HepG2 (cell line): ENCODE data around the gene TTLL11. TPM values are rescaled to one million over a fixed set of nuclear protein-coding genes. Genes with fewer than 3 reads are reported as not detected.

Source experiments
- ELF3 ChIP-seq: IDR thresholded peaks from 2 replicates; pipeline ENCODE4 v1.6.1; 2016; ENCODE audit warnings: missing genetic modification reagents, missing compliant biosample characterization
- ESRRA ChIP-seq: sonication (generic); formaldehyde crosslinking; IDR thresholded peaks from 2 replicates; pipeline ENCODE4 v1.5.1; 2020; ENCODE audit warnings: mild to moderate bottlenecking, low read depth, missing genetic modification reagents
- KDM4B ChIP-seq: sonication (generic); formaldehyde crosslinking; IDR thresholded peaks from 2 replicates; pipeline ENCODE4 v1.4.0; 2020; ENCODE audit warnings: missing genetic modification reagents
- NCOA2 ChIP-seq: sonication (generic); formaldehyde crosslinking; IDR thresholded peaks from 2 replicates; pipeline ENCODE4 v1.8.0; 2022; ENCODE audit warnings: inconsistent platforms
- PITX1 ChIP-seq: sonication (generic); formaldehyde crosslinking; IDR thresholded peaks from 2 replicates; pipeline ENCODE4 v1.5.1; 2020; ENCODE audit warnings: mild to moderate bottlenecking, missing genetic modification reagents
- SAP130 ChIP-seq: IDR thresholded peaks from 2 replicates; pipeline ENCODE4 v1.6.1; 2016; ENCODE audit warnings: low read depth
- ZFP1 ChIP-seq: IDR thresholded peaks from 2 replicates; pipeline ENCODE4 v1.6.1; 2016
- ZNF12 ChIP-seq: sonication (generic); formaldehyde crosslinking; IDR thresholded peaks from 2 replicates; pipeline ENCODE4 v1.5.0; 2020; ENCODE audit warnings: missing genetic modification reagents
- polyA plus RNA-seq, 8 experiments: library from polyadenylated mRNA; depleted of rRNA in 3 of 8; stranded (reverse) in 7 of 8; unstranded in 1 of 8; fragments of >200 nt; fragmentation: Illumina TruSeq in 4 of 8; extraction: Trizol in 4 of 8; gene quantifications; 2 replicates each; pipeline versions ENCODE4 v1.2.1 to v1.2.3, GENCODE V29; 2011 to 2016; ENCODE audit warnings: low read depth in 4 of 8, missing spikeins in 1 of 8, mixed read lengths in 1 of 8; ENCODE audit not compliant: insufficient read depth in 1 of 8
- total RNA-seq, 5 experiments: library from RNA; depleted of rRNA; stranded (reverse); fragments of >200 nt; fragmentation: Illumina TruSeq; extraction: Trizol; gene quantifications; 2 replicates each; pipeline ENCODE4 v1.2.3, GENCODE V29; 2016; ENCODE audit warnings: low read depth in 1 of 5
- TF ChIP-seq, protein P1 (sequence below): sonication (generic); formaldehyde crosslinking; conservative IDR thresholded peaks from 2 replicates; pipeline ENCODE4 v1.4.0; 2020; ENCODE audit warnings: mild to moderate bottlenecking, missing genetic modification reagents, moderate library complexity
- TF ChIP-seq, protein P2 (sequence below), 2 experiments: fragments of 450-650 bp in 1 of 2; sonication (generic) in 1 of 2; formaldehyde crosslinking in 1 of 2; IDR thresholded peaks; 2 replicates each; pipeline versions ENCODE4 v1.6.1 to v1.8.0; 2016 to 2022; ENCODE audit warnings: antibody characterized with exemption in 1 of 2, mild to moderate bottlenecking in 1 of 2, missing genetic modification reagents in 1 of 2
- TF ChIP-seq, protein P3 (sequence below): sonication (generic); formaldehyde crosslinking; conservative IDR thresholded peaks from 2 replicates; pipeline ENCODE4 v1.8.0; 2022; ENCODE audit warnings: mild to moderate bottlenecking, moderate library complexity, missing genetic modification reagents

The TTLL11 gene
- total and polyA plus RNA-seq, 2 of the 13 experiments (the other 11 are each of a cell fraction or from before 2014, with no cell fraction given): 4.5 to 5.2 TPM

DNA sequence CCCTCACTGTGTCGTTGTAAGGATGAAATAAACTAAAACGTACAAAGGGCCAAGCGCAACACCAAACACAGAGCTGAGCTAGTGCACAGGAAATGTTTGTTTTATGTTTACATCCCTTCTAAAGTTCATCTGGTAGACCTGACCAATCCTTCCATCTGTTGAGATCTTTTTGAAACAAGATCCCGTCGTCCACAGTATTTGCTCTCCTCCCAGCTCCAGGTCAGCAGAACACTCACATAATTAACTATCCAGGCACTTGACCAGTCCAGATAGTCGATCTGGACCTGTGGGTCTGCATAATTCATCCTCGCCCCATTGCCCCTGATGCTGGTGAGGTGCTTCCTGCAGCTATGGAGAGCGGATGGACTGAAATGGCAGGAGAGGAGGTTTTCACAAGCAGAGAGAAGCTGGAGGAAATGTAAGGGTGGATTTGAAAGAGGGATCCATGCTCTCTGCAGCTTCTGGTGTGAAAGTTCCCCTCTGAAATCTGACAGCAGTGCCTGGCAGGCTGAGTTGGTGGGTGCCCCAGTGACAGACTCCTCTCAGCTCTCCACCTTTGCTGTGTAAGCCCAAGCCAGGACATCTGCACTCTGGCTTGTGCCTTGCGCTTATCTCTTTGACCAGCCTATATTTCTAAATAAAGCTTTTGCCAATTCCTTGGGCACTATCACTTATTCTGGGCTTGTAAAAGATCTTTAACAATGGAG is 102.4 kb downstream of the TTLL11 start (continued):
- 0 out of 2 replicates have a peak, but pooled peaks have one; percentile 21 for TF ChIP-seq KDM4B (CRISPR knock-in tag)
- TF ChIP-seq ESRRA (CRISPR knock-in tag): peak; percentile 52; the same call in 1 of the 2 replicates
- TF ChIP-seq, protein P1, sequence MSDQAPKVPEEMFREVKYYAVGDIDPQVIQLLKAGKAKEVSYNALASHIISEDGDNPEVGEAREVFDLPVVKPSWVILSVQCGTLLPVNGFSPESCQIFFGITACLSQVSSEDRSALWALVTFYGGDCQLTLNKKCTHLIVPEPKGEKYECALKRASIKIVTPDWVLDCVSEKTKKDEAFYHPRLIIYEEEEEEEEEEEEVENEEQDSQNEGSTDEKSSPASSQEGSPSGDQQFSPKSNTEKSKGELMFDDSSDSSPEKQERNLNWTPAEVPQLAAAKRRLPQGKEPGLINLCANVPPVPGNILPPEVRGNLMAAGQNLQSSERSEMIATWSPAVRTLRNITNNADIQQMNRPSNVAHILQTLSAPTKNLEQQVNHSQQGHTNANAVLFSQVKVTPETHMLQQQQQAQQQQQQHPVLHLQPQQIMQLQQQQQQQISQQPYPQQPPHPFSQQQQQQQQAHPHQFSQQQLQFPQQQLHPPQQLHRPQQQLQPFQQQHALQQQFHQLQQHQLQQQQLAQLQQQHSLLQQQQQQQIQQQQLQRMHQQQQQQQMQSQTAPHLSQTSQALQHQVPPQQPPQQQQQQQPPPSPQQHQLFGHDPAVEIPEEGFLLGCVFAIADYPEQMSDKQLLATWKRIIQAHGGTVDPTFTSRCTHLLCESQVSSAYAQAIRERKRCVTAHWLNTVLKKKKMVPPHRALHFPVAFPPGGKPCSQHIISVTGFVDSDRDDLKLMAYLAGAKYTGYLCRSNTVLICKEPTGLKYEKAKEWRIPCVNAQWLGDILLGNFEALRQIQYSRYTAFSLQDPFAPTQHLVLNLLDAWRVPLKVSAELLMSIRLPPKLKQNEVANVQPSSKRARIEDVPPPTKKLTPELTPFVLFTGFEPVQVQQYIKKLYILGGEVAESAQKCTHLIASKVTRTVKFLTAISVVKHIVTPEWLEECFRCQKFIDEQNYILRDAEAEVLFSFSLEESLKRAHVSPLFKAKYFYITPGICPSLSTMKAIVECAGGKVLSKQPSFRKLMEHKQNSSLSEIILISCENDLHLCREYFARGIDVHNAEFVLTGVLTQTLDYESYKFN: peak; percentile 92
- TF ChIP-seq ZNF12 (CRISPR knock-in tag): 0 out of 2 replicates have a peak, but pooled peaks have one; percentile 46
- TF ChIP-seq ELF3: peak; percentile 74; the same call in 1 of the 2 replicates
- TF ChIP-seq SAP130: peak; percentile 72
- TF ChIP-seq, protein P2, sequence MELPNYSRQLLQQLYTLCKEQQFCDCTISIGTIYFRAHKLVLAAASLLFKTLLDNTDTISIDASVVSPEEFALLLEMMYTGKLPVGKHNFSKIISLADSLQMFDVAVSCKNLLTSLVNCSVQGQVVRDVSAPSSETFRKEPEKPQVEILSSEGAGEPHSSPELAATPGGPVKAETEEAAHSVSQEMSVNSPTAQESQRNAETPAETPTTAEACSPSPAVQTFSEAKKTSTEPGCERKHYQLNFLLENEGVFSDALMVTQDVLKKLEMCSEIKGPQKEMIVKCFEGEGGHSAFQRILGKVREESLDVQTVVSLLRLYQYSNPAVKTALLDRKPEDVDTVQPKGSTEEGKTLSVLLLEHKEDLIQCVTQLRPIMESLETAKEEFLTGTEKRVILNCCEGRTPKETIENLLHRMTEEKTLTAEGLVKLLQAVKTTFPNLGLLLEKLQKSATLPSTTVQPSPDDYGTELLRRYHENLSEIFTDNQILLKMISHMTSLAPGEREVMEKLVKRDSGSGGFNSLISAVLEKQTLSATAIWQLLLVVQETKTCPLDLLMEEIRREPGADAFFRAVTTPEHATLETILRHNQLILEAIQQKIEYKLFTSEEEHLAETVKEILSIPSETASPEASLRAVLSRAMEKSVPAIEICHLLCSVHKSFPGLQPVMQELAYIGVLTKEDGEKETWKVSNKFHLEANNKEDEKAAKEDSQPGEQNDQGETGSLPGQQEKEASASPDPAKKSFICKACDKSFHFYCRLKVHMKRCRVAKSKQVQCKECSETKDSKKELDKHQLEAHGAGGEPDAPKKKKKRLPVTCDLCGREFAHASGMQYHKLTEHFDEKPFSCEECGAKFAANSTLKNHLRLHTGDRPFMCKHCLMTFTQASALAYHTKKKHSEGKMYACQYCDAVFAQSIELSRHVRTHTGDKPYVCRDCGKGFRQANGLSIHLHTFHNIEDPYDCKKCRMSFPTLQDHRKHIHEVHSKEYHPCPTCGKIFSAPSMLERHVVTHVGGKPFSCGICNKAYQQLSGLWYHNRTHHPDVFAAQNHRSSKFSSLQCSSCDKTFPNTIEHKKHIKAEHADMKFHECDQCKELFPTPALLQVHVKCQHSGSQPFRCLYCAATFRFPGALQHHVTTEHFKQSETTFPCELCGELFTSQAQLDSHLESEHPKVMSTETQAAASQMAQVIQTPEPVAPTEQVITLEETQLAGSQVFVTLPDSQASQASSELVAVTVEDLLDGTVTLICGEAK (IDR thresholded peaks at IDR 0.05): no peak
- TF ChIP-seq, protein P2 (CRISPR knock-in tag; IDR thresholded peaks at IDR 0.05): no peak
- peak; percentile 65; the same call in 1 of the 2 replicates for TF ChIP-seq NCOA2 (CRISPR knock-in tag)
- TF ChIP-seq, protein P3, sequence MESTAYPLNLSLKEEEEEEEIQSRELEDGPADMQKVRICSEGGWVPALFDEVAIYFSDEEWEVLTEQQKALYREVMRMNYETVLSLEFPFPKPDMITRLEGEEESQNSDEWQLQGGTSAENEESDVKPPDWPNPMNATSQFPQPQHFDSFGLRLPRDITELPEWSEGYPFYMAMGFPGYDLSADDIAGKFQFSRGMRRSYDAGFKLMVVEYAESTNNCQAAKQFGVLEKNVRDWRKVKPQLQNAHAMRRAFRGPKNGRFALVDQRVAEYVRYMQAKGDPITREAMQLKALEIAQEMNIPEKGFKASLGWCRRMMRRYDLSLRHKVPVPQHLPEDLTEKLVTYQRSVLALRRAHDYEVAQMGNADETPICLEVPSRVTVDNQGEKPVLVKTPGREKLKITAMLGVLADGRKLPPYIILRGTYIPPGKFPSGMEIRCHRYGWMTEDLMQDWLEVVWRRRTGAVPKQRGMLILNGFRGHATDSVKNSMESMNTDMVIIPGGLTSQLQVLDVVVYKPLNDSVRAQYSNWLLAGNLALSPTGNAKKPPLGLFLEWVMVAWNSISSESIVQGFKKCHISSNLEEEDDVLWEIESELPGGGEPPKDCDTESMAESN: peak; percentile 44; the same call in 1 of the 2 replicates
- TF ChIP-seq PITX1 (CRISPR knock-in tag): peak; percentile 15; the same call in 1 of the 2 replicates
- no peak for TF ChIP-seq ZFP1 (CRISPR knock-in tag)
